ENCODE results near the gene FGF11. TPM values are rescaled to one million over a fixed set of nuclear protein-coding genes. Genes with fewer than 3 reads are reported as not detected.

The FGF11 gene
- total and polyA plus RNA-seq, 11 donors = 1.6 to 9.6 (median 7.8) TPM

GRCh38 chr17:7392696-7393612 lies 46.4 kb upstream of the FGF11 start:
- Histone ChIP-seq H3K9me3 (no peaks in the 10 kb centered on the region), H3K36me3 (peaks cover 0 to 48% (median 31%) of the 10 kb centered on the region in 9 donors), H3K4me3 (peak overlapping the region in 11 of 12 donors; percentile 76 to 96 (median 85)), H3K27me3 (no peaks in the 10 kb centered on the region), H3K27ac (peak overlapping the region in 10 of 12 donors; percentile 95 to 99 (median 97)), H3K4me1 (peaks cover 0 to 27% (median 17%) of the 10 kb centered on the region in 12 donors)
- TF ChIP-seq, protein P1, sequence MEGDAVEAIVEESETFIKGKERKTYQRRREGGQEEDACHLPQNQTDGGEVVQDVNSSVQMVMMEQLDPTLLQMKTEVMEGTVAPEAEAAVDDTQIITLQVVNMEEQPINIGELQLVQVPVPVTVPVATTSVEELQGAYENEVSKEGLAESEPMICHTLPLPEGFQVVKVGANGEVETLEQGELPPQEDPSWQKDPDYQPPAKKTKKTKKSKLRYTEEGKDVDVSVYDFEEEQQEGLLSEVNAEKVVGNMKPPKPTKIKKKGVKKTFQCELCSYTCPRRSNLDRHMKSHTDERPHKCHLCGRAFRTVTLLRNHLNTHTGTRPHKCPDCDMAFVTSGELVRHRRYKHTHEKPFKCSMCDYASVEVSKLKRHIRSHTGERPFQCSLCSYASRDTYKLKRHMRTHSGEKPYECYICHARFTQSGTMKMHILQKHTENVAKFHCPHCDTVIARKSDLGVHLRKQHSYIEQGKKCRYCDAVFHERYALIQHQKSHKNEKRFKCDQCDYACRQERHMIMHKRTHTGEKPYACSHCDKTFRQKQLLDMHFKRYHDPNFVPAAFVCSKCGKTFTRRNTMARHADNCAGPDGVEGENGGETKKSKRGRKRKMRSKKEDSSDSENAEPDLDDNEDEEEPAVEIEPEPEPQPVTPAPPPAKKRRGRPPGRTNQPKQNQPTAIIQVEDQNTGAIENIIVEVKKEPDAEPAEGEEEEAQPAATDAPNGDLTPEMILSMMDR (IDR thresholded peaks at IDR 0.05) = no peak
- no peak for TF ChIP-seq POLR2A (IDR thresholded peaks at IDR 0.05)
- DNase-seq (no peak), ATAC-seq (no peak)
- 77 to 82% (median 79%) methylated on average over 36 to 42 of the region's 42 CpGs for WGBS, 4 donors
- intact Hi-C loops (cut with DNase I) = loop anchor here in 4 of 10 donors (1.0 to 5.0 kb wide), 2 partner anchors 36 to 45 kb away; partner anchors contain the start of gene TMEM95 (in 4 of the 4)

DNA sequence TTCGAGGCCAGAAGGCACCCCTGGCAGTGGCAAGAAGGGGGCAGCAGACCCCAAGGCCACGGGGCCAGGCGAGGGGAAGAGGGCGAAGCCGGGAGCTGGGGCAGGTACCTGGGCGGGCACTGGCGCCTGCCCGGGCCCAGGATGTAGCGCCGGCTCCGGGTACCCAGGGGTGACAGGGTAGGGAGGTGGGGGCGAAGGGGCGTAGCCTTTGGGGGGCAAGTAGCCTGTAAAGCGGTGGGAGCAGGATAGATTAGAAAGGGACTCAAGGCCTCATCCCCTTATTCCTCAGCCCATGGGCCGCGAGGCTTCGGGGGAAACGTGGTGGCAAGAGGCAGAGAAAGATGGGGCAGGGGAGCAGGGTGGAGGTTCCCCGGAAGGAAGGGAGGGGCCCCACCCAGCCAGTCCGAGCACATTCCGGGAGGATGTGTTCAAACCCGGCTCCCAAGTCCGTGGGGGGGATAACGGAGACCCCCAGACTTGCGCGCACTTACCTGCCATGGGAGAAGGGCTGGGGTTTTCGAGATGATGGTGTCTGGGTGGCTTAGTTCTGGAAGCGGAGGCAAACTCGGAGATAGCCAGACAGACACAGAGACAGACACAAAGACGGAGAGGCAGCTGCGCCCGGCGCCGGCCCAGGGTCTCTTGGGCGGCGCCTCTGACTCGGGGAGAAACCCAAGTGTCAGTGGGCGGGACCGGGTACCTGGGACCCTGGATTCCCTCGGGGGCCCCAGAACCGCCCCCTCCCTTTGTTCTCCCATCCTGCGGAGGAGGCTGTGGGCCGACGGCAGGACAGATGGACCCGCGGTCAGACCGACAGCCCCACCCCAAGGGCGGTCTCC lies 45.5 kb upstream of the FGF11 start:
- intact Hi-C loops (cut with DNase I) = loop anchor here in 5 of 10 donors (1.0 to 5.0 kb wide), 3 partner anchors 10 to 41 kb away; partner anchors contain the start of genes TMEM95 (in 4 of the 5), KCTD11 (in 1 of the 5) and TMEM256 (in 1 of the 5)

DNA sequence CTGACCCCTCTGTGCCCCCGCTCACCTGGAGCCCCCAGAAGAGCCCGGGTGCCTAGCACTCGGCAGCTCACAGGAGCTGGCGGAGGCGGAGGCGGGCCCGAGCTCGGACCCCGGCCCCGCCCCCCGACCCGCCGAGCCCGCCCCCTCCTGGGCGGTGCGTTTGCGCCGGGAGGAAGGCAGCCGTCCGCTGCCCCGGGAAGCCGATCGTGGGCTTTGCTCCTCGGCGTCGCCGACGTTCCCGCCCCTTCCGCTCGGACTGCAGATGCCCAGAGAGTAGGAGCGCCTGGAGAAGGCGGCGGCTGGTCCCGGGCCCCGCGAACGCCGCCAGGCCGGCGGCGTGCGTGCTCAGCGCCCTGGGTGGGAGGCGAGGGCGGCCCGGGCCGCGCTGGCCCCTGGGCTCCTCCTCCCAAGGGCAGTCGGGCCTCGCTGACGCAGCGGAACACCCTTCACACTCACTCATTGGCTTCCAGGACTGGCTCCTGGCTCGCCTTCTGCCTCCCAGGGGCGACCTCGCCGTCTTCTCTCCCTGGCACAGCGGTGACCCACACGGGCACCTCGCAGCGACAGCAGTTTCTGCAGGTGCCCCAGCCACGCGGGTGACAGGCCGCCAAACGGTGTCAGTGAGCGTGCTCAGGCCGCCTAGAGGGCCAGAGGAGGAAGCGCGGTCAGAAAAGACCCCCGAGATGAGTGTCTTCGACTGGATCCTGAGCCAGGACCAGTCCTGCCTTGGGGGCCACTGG lies 44.7 kb upstream of the FGF11 start, which contains the start of gene PLSCR3:
PLSCR3 (minus strand) TSS at position 74 of the 740 bp plus-strand sequence. CDS start 415 bp downstream, outside the sequence.
- peaks cover 0 to 32% (median 20%) of the 10 kb centered on the region in 9 donors for H3K36me3 ChIP-seq
- TF ChIP-seq, protein P1 (IDR thresholded peaks at IDR 0.05) = peak in 8 of 12 donors; percentile 9 to 45 (median 31)
- peak; percentile 50 to 93 for TF ChIP-seq POLR2A (IDR thresholded peaks at IDR 0.05)
- H3K27ac ChIP-seq = peak within 1 kb of the TSS; percentile 88 to 99 (median 96)
- H3K9me3 ChIP-seq = no peaks in the 10 kb centered on the region
- WGBS, 4 donors = 0 to 1% (median 0%) methylated on average over 29 to 71 of the region's 71 CpGs
- no peaks in the 10 kb centered on the region for H3K27me3 ChIP-seq
- intact Hi-C loops (cut with DNase I) = loop anchor here in 5 of 10 donors (1.0 to 5.0 kb wide), 3 partner anchors 10 to 42 kb away; partner anchors contain the start of genes TMEM95 (in 4 of the 5), KCTD11 (in 1 of the 5) and TMEM256 (in 1 of the 5)
- ATAC-seq = peak; percentile 75 to 94 (median 93)
- peak within 1 kb of the TSS; percentile 76 to 96 (median 86) for H3K4me3 ChIP-seq
- DNase-seq = peak; percentile 88 to 94 (median 93)
- peaks cover 0 to 27% (median 17%) of the 10 kb centered on the region in 12 donors for H3K4me1 ChIP-seq

More for the DNA sequence above, 45.5 kb upstream of the FGF11 start:
- WGBS, 4 donors = 9 to 18% (median 13%) methylated on average over 21 to 48 of the region's 48 CpGs
- DNase-seq (peak in 1 of 5 donors; percentile 50), ATAC-seq (peak in 3 of 4 donors; percentile 11 to 29 (median 18))
- TF ChIP-seq, protein P1 (IDR thresholded peaks at IDR 0.05) = peak in 2 of 12 donors; percentile 3 to 6
- no peak for TF ChIP-seq POLR2A (IDR thresholded peaks at IDR 0.05)
- Histone ChIP-seq H3K4me3 (peak overlapping the region; percentile 76 to 96 (median 86)), H3K4me1 (peaks cover 0 to 27% (median 17%) of the 10 kb centered on the region in 12 donors), H3K9me3 (no peaks in the 10 kb centered on the region), H3K27me3 (no peaks in the 10 kb centered on the region), H3K27ac (peak overlapping the region; percentile 72 to 99 (median 96)), H3K36me3 (peaks cover 0 to 40% (median 26%) of the 10 kb centered on the region in 9 donors)

Data from heart left ventricle (tissue), 16 donors.